AG09319 (cell line): ENCODE results near the gene NFATC1.
A peak's percentile ranks its signal among the peaks of the same experiment; 100 is the strongest.

ENCODE experiments used
- DNase-seq: peaks from one replicate; pipeline ENCODE4 v3.0.0-alpha.2; 2010; ENCODE audit warnings: low read depth; ENCODE audit errors: extremely low read depth
- CTCF ChIP-seq: IDR thresholded peaks from 2 replicates; pipeline ENCODE4 v1.5.1; 2011; ENCODE audit warnings: low read depth, mild to moderate bottlenecking, inconsistent platforms, low read length, moderate library complexity

The NFATC1 gene

GRCh38 chr18:79525556-79526467 is 130.1 kb downstream of the NFATC1 start:
- no peak for TF ChIP-seq CTCF

GRCh38 chr18:79526468-79527460 is 131.0 kb downstream of the NFATC1 start:
- TF ChIP-seq CTCF, result no peak
- DNase-seq, result no peak

More at GRCh38 chr18:79525556-79526467, 130.1 kb downstream of the NFATC1 start:
- no peak for DNase-seq

GRCh38 chr18:79527656-79528315 is 132.1 kb downstream of the NFATC1 start:
- no peak for DNase-seq
- no peak for TF ChIP-seq CTCF

GRCh38 chr18:79528316-79528695 is 132.6 kb downstream of the NFATC1 start:
- no peak for TF ChIP-seq CTCF
- no peak for DNase-seq

- TF ChIP-seq CTCF, result peak; percentile 90
- DNase-seq, result no peak
These were observed 133.1 kb downstream of the NFATC1 start for GRCh38 chr18:79528846-79529245.

GRCh38 chr18:79529296-79529695 is 133.6 kb downstream of the NFATC1 start:
- TF ChIP-seq CTCF, result no peak
- DNase-seq, result no peak
